GM18505 (cell line): ENCODE results near the gene PARP4.
"Not testable (repeated sequence)": the region's sequence is repeated elsewhere in the genome, so short reads cannot be mapped to it uniquely, and the experiment has no call there.

Source experiments
- ATAC-seq: cut with Tn5 transposase; IDR thresholded peaks from one replicate; pipeline ENCODE4 v1.9.1; 2021; ENCODE audit not compliant: unreplicated experiment
- POLR2A ChIP-seq: IDR thresholded peaks from 4 replicates; pipeline ENCODE4 v1.6.1; 2011; ENCODE audit warnings: borderline replicate concordance; ENCODE audit not compliant: insufficient read depth, insufficient read length; ENCODE audit errors: extremely low read depth

Gene PARP4

GRCh38 chr13:24493356-24493755 is 19.2 kb downstream of the PARP4 start:
- TF ChIP-seq POLR2A = no peak
- no peak for ATAC-seq

DNA sequence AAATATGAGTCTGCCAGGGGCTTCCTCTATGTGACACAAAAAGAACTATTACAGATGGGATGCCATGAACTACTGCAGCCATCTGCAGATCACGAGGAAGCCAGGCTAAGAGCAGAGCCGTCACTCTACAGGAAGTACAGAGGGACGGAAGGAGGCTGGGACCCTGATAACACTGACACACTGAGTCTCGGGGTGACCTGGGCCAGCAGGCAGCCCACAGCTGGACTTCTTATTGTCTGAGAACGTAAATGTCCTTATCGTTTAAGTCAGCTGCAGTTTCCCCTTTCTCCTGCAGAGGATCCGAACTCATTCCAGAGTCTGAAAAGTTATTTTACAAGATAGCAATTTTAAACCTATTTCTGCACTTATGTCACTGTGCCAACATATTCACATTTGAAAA is 20.7 kb downstream of the PARP4 start:
- no peak for TF ChIP-seq POLR2A
- no peak for ATAC-seq

DNA sequence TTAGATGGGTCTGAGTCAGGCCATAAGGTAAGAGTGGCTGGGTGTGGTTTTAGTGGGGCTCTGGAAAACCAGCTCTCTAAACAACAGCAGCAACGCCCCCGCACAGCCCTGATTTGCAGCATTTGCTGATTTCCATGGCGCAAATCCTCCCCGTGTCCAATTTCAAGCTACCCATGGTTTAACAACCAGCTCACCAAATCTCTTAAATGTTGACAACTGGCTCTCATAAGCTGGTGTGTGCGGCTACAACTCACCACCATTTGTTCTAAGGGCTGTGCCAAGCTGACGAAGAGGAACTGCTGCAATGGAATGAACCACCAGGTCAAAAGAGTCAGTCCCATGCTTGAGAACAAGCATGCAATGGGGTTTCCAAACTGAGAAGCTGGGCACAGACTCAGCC is 22.9 kb downstream of the PARP4 start:
- ATAC-seq = no peak
- no peak for TF ChIP-seq POLR2A

GRCh38 chr13:24488092-24488491 is 24.5 kb downstream of the PARP4 start:
- ATAC-seq = not testable (repeated sequence)

DNA sequence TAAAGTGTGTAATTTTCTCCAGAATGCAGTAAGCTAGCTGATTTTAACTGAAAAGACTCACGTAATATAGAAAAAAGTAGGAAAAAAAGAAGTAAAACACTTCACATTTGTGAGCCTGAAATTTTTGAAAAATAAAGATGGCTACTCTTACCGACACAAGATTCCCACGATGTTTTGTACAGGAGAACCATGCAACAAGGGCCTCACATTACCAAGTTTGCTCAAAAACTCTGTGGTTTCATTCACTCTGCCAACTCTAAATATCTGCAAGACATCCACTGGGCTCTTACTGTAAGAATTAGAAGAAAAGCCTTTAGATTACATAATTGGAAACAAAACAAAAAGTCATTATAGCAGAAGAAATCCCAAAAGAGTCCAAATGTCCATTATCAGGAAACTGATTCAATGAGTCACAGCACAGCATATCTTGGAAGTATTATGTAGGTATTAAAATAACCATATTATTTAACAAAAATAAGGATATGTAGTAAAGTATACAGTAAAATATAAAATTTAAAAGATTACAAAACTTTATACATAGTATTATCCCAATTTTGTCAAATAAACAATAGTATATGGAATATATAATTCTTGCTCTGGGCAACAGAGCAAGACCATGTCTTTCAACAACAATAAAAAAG is 26.4 kb downstream of the PARP4 start:
- ATAC-seq = not testable (repeated sequence)

GRCh38 chr13:24473686-24474085 is 38.9 kb downstream of the PARP4 start:
- ATAC-seq = no peak
- TF ChIP-seq POLR2A = no peak

GRCh38 chr13:24472129-24472528 is 40.4 kb downstream of the PARP4 start:
- not testable (repeated sequence) for ATAC-seq

DNA sequence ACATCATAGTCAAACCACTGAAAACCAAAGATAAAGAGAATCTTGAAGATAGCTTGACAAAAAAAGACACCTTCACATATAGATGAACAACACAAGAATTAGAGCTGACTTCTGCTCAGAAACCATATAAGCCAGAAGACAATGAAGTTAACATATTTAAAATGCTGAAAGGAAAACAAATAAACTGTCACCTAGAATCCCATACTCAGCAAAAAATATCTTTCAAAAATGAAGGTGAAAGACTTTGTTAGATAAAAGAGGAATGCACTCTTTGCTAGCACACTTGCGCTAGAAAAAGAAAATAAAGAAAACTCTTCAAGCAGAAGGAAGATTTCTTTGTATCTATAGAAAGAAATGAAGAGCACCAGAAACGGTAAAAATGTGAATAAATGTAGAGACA is 49.5 kb downstream of the PARP4 start:
- TF ChIP-seq POLR2A = no peak
- ATAC-seq = no peak

DNA sequence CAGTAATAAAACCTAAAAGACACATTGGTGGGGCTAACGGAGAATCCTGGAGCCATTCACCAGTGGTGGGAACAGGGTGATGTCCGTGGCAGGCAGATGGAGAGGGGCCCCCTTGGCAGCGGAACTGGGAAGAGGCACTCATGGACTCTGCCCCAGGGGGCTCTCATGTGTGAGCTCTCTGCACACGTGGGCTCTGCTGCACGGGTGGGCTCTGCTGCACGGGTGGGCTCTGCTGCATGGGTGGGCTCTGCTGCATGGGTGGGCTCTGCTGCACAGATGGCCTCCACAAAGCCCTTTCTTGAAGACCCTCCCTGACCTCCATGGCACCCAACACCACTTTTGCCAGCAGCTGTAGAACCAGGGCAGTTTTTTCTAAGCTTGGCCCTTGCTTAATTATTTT is 52.3 kb downstream of the PARP4 start:
- no peak for ATAC-seq
- no peak for TF ChIP-seq POLR2A

- no peak for TF ChIP-seq POLR2A
- ATAC-seq = no peak
Observed at GRCh38 chr13:24459726-24460125, 52.9 kb downstream of the PARP4 start.

DNA sequence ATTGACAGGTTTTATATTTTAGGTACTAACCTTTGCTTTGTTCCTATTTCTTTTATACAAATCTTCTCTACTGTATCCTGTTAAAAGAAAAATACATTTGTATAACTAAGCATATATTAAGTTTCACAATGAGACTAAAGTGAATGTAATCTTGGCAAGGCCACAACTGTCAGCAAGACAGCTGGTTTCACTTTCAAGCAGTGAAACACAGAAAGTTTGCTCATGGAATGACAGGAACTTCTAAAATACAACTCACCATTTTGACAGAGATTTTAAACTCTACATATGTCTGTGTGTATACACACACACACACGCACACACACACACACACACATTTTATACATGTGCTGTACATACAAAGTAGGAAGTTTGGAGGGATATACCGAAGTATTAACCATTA is 53.3 kb downstream of the PARP4 start:
- peak; percentile 77 for ATAC-seq
- TF ChIP-seq POLR2A = no peak

DNA sequence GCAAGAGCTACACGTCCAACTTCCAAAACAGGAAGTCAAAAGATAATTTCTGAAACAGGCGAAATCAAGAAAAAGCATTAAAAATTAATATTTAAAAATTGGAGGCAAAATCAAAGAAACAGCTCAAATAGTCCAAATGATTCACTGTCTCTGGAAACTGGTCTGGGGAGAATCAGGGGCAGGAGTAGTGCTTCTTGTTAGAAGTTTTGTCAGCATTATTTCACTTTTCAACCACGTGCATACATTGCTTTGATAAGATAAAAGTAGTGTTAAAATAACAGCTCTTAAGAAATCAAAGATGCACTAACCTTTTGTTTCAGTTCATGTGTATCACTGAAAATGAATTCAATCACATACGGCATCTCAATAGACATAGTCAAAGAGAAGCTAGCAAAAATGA is 53.8 kb downstream of the PARP4 start:
- TF ChIP-seq POLR2A = no peak
- no peak for ATAC-seq

- no peak for TF ChIP-seq POLR2A
- ATAC-seq = no peak
Observed at GRCh38 chr13:24456396-24456795, 56.2 kb downstream of the PARP4 start.

GRCh38 chr13:24454056-24454455 is 58.5 kb downstream of the PARP4 start:
- ATAC-seq = no peak
- no peak for TF ChIP-seq POLR2A

- ATAC-seq = no peak
- TF ChIP-seq POLR2A = no peak
Observed at GRCh38 chr13:24452044-24452443, 60.5 kb downstream of the PARP4 start.
